A549 (cell line): ENCODE results near the gene ATP6V0E1.

Source experiments
- CHD2 ChIP-seq: fragments of 150-350 bp; IDR thresholded peaks from 2 replicates; pipeline ENCODE4 v1.6.1; 2014; ENCODE audit warnings: low read length; ENCODE audit not compliant: partially characterized antibody
- TF ChIP-seq, protein P1 (sequence below): fragments of >200 bp; sonication (Bioruptor Twin); formaldehyde crosslinking; IDR thresholded peaks from 3 replicates; pipeline ENCODE4 v1.5.1; 2016

DNA sequence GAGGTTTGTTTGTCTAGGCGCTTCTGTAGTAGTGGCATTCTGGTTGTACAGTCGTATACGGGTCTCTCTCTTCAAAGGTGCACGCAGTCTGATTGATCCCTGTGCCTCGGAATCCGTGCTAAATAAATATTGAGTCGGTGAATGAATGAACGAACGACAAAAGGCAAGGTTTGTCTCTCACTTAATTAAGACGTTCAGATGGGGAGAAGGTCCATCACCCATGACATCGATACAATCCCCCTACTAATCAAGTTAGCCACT lies 72.1 kb downstream of the ATP6V0E1 start:
- no peak for TF ChIP-seq CHD2
- TF ChIP-seq, protein P1, sequence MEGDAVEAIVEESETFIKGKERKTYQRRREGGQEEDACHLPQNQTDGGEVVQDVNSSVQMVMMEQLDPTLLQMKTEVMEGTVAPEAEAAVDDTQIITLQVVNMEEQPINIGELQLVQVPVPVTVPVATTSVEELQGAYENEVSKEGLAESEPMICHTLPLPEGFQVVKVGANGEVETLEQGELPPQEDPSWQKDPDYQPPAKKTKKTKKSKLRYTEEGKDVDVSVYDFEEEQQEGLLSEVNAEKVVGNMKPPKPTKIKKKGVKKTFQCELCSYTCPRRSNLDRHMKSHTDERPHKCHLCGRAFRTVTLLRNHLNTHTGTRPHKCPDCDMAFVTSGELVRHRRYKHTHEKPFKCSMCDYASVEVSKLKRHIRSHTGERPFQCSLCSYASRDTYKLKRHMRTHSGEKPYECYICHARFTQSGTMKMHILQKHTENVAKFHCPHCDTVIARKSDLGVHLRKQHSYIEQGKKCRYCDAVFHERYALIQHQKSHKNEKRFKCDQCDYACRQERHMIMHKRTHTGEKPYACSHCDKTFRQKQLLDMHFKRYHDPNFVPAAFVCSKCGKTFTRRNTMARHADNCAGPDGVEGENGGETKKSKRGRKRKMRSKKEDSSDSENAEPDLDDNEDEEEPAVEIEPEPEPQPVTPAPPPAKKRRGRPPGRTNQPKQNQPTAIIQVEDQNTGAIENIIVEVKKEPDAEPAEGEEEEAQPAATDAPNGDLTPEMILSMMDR, result no peak
